ENCODE results near the gene MFAP4. TPM values are rescaled to one million over a fixed set of nuclear protein-coding genes. Genes with fewer than 3 reads are reported as not detected.

MFAP4 gene
- total RNA-seq, 1 experiment from 2014 or later: not detected

GRCh38 chr17:19346351-19347255 is 40.4 kb downstream of the MFAP4 start:
- POLR2A ChIA-PET (ENCODE audit: unreplicated experiment): interaction anchor here (0.7 kb wide), 2 partner anchors 46 to 58 kb away, joined by 3 to 4 read pairs; no protein-coding TSS in a partner anchor
- TSS peak; percentile 33 for BruUV-seq (replicated peaks)
- no peaks in the 10 kb centered on the region for H4K20me1 ChIP-seq (ENCODE audit: insufficient read depth)
- H3K79me2 ChIP-seq (ENCODE audit: low read depth): no peaks in the 10 kb centered on the region
- DNase-seq: peak; percentile 53 to 73
- no peaks in the 10 kb centered on the region for H3K9me2 ChIP-seq (ENCODE audit: insufficient read depth)
- peak overlapping the region; percentile 57 for H3K27ac ChIP-seq
- no peaks in the 10 kb centered on the region for H3K27me3 ChIP-seq (ENCODE audit: insufficient read depth, low read depth)
- CTCF ChIA-PET: no interaction called here
- no peak overlapping the region for H2AFZ ChIP-seq
- TF ChIP-seq CTCF (conservative IDR thresholded peaks at IDR 0.05): no peak
- no peak for TF ChIP-seq EZH2 (IDR thresholded peaks at IDR 0.05; ENCODE audit: low read depth)
- H3K4me2 ChIP-seq: peak overlapping the region; percentile 18
- H3K36me3 ChIP-seq (ENCODE audit: low read depth): no peaks in the 10 kb centered on the region; the same call in 1 of the 2 replicates
- intact Hi-C loops (cut with micrococcal nuclease; ENCODE audit: unreplicated experiment): loop anchor here (1.0 kb wide), 1 partner anchor 19 kb away; no protein-coding TSS in a partner anchor
- H3K4me1 ChIP-seq (replicated peaks; ENCODE audit: insufficient read depth): peaks cover 27% of the 10 kb centered on the region
- no peaks in the 10 kb centered on the region for H3K9me3 ChIP-seq (ENCODE audit: insufficient read depth, low read depth)
- peaks cover 32% of the 10 kb centered on the region for H3F3A ChIP-seq (ENCODE audit: insufficient read depth, low read depth)
- H3K4me3 ChIP-seq: no peak overlapping the region

GRCh38 chr17:19345486-19346350 is 41.3 kb downstream of the MFAP4 start:
- BruUV-seq (replicated peaks): no TSS peak
- ChIA-PET POLR2A (ENCODE audit: unreplicated experiment) (no interaction called here), CTCF (no interaction called here)
- H3K27me3 ChIP-seq (ENCODE audit: insufficient read depth, low read depth): no peaks in the 10 kb centered on the region
- H3K9me3 ChIP-seq (ENCODE audit: insufficient read depth, low read depth): no peaks in the 10 kb centered on the region
- intact Hi-C loops (cut with micrococcal nuclease; ENCODE audit: unreplicated experiment): no loop called here
- H3K4me2 ChIP-seq: no peak overlapping the region
- peaks cover 36% of the 10 kb centered on the region for H3F3A ChIP-seq (ENCODE audit: insufficient read depth, low read depth)
- H3K36me3 ChIP-seq (ENCODE audit: low read depth): no peaks in the 10 kb centered on the region; the same call in 1 of the 2 replicates
- TF ChIP-seq EZH2 (IDR thresholded peaks at IDR 0.05; ENCODE audit: low read depth): no peak
- no peak for TF ChIP-seq CTCF (conservative IDR thresholded peaks at IDR 0.05)
- H4K20me1 ChIP-seq (ENCODE audit: insufficient read depth): no peaks in the 10 kb centered on the region
- no peak overlapping the region for H3K4me3 ChIP-seq
- DNase-seq: no peak
- peak overlapping the region; percentile 57; the same call in 1 of the 2 replicates for H3K27ac ChIP-seq
- H2AFZ ChIP-seq: no peak overlapping the region
- H3K4me1 ChIP-seq (replicated peaks; ENCODE audit: insufficient read depth): peaks cover 27% of the 10 kb centered on the region
- H3K79me2 ChIP-seq (ENCODE audit: low read depth): no peaks in the 10 kb centered on the region
- H3K9me2 ChIP-seq (ENCODE audit: insufficient read depth): no peaks in the 10 kb centered on the region

- no TSS peak for BruUV-seq (replicated peaks)
- TF ChIP-seq CTCF (conservative IDR thresholded peaks at IDR 0.05) (no peak), EZH2 (IDR thresholded peaks at IDR 0.05; ENCODE audit: low read depth) (no peak)
- Histone ChIP-seq H4K20me1 (ENCODE audit: insufficient read depth) (no peaks in the 10 kb centered on the region), H3K4me3 (no peak overlapping the region), H3K79me2 (ENCODE audit: low read depth) (no peaks in the 10 kb centered on the region), H3K27ac (no peak overlapping the region), H2AFZ (no peak overlapping the region), H3K9me3 (ENCODE audit: insufficient read depth, low read depth) (no peaks in the 10 kb centered on the region), H3K4me1 (replicated peaks; ENCODE audit: insufficient read depth) (peaks cover 27% of the 10 kb centered on the region), H3K4me2 (no peak overlapping the region), H3F3A (ENCODE audit: insufficient read depth, low read depth) (peaks cover 38% of the 10 kb centered on the region), H3K36me3 (ENCODE audit: low read depth) (no peaks in the 10 kb centered on the region; the same call in 1 of the 2 replicates), H3K9me2 (ENCODE audit: insufficient read depth) (no peaks in the 10 kb centered on the region), H3K27me3 (ENCODE audit: insufficient read depth, low read depth) (no peaks in the 10 kb centered on the region)
- POLR2A ChIA-PET (ENCODE audit: unreplicated experiment): no interaction called here
- intact Hi-C loops (cut with micrococcal nuclease; ENCODE audit: unreplicated experiment): no loop called here
- CTCF ChIA-PET: interaction anchor here (0.8 kb wide), 1 partner anchor 9 kb away, joined by 3 read pairs; no protein-coding TSS in a partner anchor
- no peak for DNase-seq
Measured at GRCh38 chr17:19345067-19345460, 41.9 kb downstream of the MFAP4 start.

Data from PC-9 (cell line).